HAP-1 (cell line): ENCODE measurements around the gene PRDX2.

Experiments
- DNase-seq, 2 experiments: peaks; one replicate each; pipeline ENCODE4 v3.0.0-alpha.2; 2016 to 2020; ENCODE audit warnings: low spot score in 2 of 2
- H3K27me3 ChIP-seq: fragments of 250-450 bp; sonication (Bioruptor Pico); 2 replicates; pipeline ENCODE4 v1.5.1; 2020; ENCODE audit warnings: low read depth, mild to moderate bottlenecking, moderate library complexity
- H3K36me3 ChIP-seq: fragments of 250-450 bp; sonication (Bioruptor Pico); replicated peaks from 2 replicates; pipeline ENCODE4 v1.5.1; 2020; ENCODE audit warnings: mild to moderate bottlenecking
- H3K4me1 ChIP-seq: fragments of 250-450 bp; sonication (Bioruptor Pico); 2 replicates; pipeline ENCODE4 v1.5.1; 2020; ENCODE audit warnings: mild to moderate bottlenecking
- H3K4me3 ChIP-seq: fragments of 250-450 bp; sonication (Bioruptor Pico); 2 replicates; pipeline ENCODE4 v1.5.1; 2020; ENCODE audit warnings: mild to moderate bottlenecking, moderate library complexity
- H3K9me3 ChIP-seq: fragments of 250-450 bp; sonication (Bioruptor Pico); 2 replicates; pipeline ENCODE4 v1.5.1; 2020; ENCODE audit warnings: mild to moderate bottlenecking, moderate library complexity
- in situ Hi-C: fragments of 300-500 bp; cut with MboI; formaldehyde crosslinking; loops from 3 replicates; pipeline ENCODE4 v1.14.3; 2020; ENCODE audit warnings: low sequenced_read_pairs, inconsistent platforms, mixed read lengths

The PRDX2 gene

DNA sequence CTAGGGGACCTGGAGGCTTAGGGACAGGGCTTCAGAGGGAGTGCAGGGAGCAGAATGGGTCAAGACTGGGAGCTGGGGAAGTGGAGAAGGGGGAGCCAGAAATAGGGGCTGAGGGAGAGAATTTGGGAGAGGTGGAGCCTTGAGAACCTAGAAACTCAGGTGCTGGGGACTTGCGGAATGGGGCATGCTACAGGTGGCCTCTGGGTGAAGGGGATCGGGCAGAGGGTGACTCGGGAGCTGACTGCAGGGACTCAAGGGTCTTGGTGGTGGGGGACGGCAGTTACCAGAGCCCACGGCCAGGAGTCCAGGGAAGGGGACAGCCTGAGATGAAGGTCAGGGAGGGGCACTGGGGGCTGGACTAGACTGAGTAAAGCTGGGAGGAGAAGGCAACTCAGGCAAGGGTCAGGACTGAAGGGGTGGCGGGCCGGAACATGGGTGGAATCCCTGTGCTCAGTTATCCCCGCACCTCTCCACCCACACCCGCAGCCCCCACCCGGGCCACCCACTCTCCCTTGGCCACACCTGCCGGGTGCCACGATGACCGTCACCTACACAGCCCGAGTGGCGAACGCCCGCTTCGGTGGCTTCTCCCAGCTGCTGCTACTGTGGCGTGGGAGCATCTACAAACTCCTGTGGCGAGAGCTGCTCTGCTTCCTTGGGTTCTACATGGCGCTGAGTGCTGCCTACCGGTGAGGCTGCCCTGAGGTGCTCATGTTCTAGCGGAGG is 49.4 kb downstream of the PRDX2 start:
- in situ Hi-C loops: no loop called here
- no peak overlapping the region for H3K4me3 ChIP-seq
- H3K27me3 ChIP-seq: peaks cover 40% of the 10 kb centered on the region

DNA sequence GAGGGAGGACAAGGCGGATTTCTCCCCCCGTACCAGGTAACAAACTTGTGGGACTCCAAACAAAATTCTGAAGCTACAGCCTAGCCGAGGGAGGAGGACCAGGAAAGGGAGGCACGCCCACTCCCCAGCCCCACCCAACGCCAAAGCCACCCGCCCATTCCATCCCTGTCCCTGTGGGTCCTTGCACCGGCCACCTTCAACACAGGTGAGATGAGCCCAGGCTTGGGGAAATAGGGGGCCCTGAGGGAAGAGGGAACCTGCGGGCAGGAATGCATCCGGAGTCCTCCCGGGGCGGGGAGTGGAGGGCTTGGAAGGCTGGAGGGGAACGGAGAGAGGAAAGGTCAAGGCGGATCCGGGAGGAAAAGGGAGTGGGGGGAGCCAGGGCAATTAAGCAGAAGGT is 50.0 kb downstream of the PRDX2 start, which contains the start of gene BEST2:
BEST2 (plus strand) TSS at position 157 of the 400 bp plus-strand sequence. CDS start 802 bp downstream, outside the sequence.
- Histone ChIP-seq H3K27me3 (peaks cover 40% of the 10 kb centered on the region), H3K4me3 (no peak within 1 kb of the TSS), H3K36me3 (peaks cover 3% of the 10 kb centered on the region; the same call in 1 of the 2 replicates), H3K9me3 (no peaks in the 10 kb centered on the region), H3K4me1 (no peaks in the 10 kb centered on the region)
- in situ Hi-C loops: no loop called here
- peak in 1 of 2 experiments; percentile 28 for DNase-seq

More for the DNA sequence above, 49.4 kb downstream of the PRDX2 start:
- Histone ChIP-seq H3K4me1 (peaks cover under 1% of the 10 kb centered on the region; the same call in 1 of the 2 replicates), H3K9me3 (no peaks in the 10 kb centered on the region), H3K36me3 (peaks cover 3% of the 10 kb centered on the region; the same call in 1 of the 2 replicates)
- DNase-seq: no peak

DNA sequence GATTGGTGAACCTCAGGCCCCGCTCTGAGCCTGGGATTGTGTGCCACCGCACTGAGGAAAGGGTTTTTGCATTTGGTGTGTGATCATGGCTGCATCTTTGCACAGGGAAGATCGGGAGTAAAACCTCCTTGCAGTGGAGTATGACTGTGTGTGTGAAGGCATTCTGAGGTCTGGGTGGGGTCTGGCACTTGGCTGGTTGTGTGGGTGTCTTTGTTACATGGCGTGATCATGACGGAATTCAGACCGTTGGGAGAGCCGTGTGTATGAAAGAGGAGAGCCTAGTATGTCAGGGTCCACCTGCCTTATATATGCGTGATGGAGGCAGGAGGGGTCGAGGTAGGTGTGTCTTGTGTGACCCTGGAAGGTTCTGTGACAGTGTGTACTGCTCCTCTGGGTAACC is 50.7 kb downstream of the PRDX2 start:
- no peaks in the 10 kb centered on the region for H3K4me1 ChIP-seq
- peaks cover 11% of the 10 kb centered on the region for H3K36me3 ChIP-seq
- no peak overlapping the region for H3K4me3 ChIP-seq
- in situ Hi-C loops: no loop called here
- DNase-seq: no peak
- peaks cover 40% of the 10 kb centered on the region for H3K27me3 ChIP-seq
- H3K9me3 ChIP-seq: no peaks in the 10 kb centered on the region

DNA sequence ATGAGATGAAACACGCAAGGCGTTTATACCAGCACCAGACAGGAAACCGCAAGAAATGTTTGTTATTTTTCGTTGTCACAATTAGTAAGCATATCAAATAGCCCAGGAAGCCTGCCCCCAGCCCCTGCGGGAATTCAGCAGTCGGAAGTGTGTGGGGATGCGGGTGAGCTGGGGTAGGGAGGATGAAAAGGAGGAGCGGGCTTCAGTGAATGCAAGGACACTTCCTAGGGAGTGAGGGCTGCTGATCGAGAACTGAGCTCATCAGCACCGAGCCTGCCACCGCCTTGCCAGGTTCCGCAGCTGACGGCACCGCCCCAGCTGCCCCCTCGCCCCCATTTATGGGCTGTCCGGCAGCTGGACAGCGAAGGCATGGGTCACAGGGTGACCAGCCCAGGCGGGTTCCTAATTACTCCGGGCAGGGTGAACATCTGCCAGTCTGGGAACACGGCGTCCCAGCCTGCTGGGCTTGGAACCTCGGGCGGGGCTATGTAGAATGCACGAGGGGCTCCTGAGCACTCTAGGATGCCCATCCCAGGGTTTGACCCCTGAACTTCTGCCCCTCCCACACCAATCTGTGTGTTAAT is 51.6 kb downstream of the PRDX2 start:
- in situ Hi-C loops: no loop called here
- Histone ChIP-seq H3K4me3 (no peak overlapping the region), H3K36me3 (peaks cover 18% of the 10 kb centered on the region), H3K9me3 (no peaks in the 10 kb centered on the region), H3K27me3 (peaks cover 40% of the 10 kb centered on the region), H3K4me1 (no peaks in the 10 kb centered on the region)
- DNase-seq: no peak

DNA sequence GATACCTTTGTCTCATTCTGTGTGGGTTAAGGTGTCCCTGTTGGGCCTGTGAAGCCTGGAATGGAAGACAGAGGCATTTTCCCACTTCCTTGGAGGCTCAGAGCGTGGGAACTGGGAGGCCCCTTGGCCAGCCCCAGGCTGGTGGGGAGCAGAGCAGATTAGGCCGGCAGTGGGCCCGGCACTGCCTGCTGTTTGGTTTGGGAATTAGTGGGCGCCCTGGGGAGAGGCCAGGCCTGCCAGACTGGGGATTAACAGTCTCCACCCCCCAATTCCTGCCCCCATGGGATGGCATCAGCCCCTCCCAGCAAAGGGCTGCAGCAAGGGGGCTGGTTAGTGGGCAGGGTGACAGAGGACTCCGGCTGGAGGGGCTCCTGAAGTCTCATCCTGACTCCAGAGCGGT is 53.1 kb downstream of the PRDX2 start:
- DNase-seq: no peak
- Histone ChIP-seq H3K4me3 (no peak overlapping the region), H3K4me1 (no peaks in the 10 kb centered on the region), H3K9me3 (no peaks in the 10 kb centered on the region), H3K27me3 (peaks cover 38% of the 10 kb centered on the region), H3K36me3 (peaks cover 24% of the 10 kb centered on the region)
- in situ Hi-C loops: no loop called here
